ENCODE data around the gene DZIP1L.

DNA sequence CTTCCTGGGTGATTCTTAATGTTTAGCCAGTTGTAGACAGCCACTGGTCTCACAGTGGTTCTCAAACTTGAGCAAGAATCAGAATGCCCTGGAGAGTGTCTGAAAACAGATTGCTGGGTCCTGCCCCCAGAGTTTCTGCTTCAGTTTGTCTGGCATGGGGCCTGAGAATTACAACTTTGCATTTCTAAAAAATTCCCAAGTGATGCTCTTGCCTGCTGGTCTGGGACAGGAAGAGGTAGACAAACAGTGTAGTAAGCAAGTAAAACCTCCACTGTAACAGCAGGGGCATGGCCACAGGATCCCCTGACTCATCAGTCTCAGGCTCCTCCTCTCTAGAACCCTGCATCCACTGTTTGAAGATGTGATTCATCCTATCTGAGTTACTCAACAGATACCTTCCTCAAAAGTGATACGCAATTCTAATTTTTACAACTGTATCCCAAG is 36.5 kb downstream of the DZIP1L start:
- TF ChIP-seq CTCF (IDR thresholded peaks at IDR 0.05): no peak
- TF ChIP-seq POLR2A (IDR thresholded peaks at IDR 0.05): no peak
